ENCODE measurements around the gene SYNPO2.

- TF ChIP-seq POLR2A (IDR thresholded peaks at IDR 0.05) (no peak), POLR2AphosphoS5 (IDR thresholded peaks at IDR 0.05) (no peak)
- TF ChIP-seq, protein P1, sequence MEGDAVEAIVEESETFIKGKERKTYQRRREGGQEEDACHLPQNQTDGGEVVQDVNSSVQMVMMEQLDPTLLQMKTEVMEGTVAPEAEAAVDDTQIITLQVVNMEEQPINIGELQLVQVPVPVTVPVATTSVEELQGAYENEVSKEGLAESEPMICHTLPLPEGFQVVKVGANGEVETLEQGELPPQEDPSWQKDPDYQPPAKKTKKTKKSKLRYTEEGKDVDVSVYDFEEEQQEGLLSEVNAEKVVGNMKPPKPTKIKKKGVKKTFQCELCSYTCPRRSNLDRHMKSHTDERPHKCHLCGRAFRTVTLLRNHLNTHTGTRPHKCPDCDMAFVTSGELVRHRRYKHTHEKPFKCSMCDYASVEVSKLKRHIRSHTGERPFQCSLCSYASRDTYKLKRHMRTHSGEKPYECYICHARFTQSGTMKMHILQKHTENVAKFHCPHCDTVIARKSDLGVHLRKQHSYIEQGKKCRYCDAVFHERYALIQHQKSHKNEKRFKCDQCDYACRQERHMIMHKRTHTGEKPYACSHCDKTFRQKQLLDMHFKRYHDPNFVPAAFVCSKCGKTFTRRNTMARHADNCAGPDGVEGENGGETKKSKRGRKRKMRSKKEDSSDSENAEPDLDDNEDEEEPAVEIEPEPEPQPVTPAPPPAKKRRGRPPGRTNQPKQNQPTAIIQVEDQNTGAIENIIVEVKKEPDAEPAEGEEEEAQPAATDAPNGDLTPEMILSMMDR (IDR thresholded peaks at IDR 0.05 in 8 of 11, conservative IDR thresholded peaks at IDR 0.05 in 3 of 11), result no peak
Measured at GRCh38 chr4:119104644-119105273, 216.1 kb downstream of the SYNPO2 start.
